Neural cell (in vitro differentiated cells): ENCODE data around the gene FUT8.

Source experiments
- CTCF ChIP-seq: fragments of 450-650 bp; IDR thresholded peaks from 2 replicates; pipeline ENCODE4 v1.5.1; 2014; ENCODE audit warnings: antibody characterized with exemption, mild to moderate bottlenecking, moderate library complexity; ENCODE audit not compliant: poor library complexity, severe bottlenecking
- EP300 ChIP-seq: fragments of 450-650 bp; conservative IDR thresholded peaks from 2 replicates; pipeline ENCODE4 v1.6.1; 2014; ENCODE audit warnings: antibody characterized with exemption, mild to moderate bottlenecking, moderate library complexity; ENCODE audit not compliant: poor library complexity, severe bottlenecking
- EZH2 ChIP-seq: fragments of 200-600, 300-800 bp; shearing (Covaris generic), sonication (generic); IDR thresholded peaks from 2 replicates; pipeline ENCODE4 v1.6.1; 2014; ENCODE audit warnings: antibody characterized with exemption, low read length, borderline replicate concordance, mild to moderate bottlenecking; ENCODE audit not compliant: insufficient read depth, poor library complexity, severe bottlenecking
- POLR2AphosphoS5 ChIP-seq: IDR thresholded peaks from 2 replicates; pipeline ENCODE4 v1.6.1; 2012
- RAD21 ChIP-seq: fragments of 450-650 bp; conservative IDR thresholded peaks from 2 replicates; pipeline ENCODE4 v1.6.1; 2014; ENCODE audit warnings: antibody characterized with exemption, mild to moderate bottlenecking, moderate library complexity
- REST ChIP-seq: IDR thresholded peaks from 2 replicates; pipeline ENCODE4 v1.6.1; 2012; ENCODE audit warnings: borderline replicate concordance
- SMC3 ChIP-seq: fragments of 450-650 bp; conservative IDR thresholded peaks from 2 replicates; pipeline ENCODE4 v1.6.1; 2014; ENCODE audit warnings: antibody characterized with exemption, mild to moderate bottlenecking, moderate library complexity; ENCODE audit not compliant: poor library complexity
- TAF1 ChIP-seq: IDR thresholded peaks from 2 replicates; pipeline ENCODE4 v1.6.1; 2012; ENCODE audit warnings: low read depth

GRCh38 chr14:65564370-65564769, 151.8 kb downstream of the FUT8 start:
- no peak for TF ChIP-seq CTCF
- no peak for TF ChIP-seq RAD21
- TF ChIP-seq EZH2 = no peak
- TF ChIP-seq REST = no peak
- TF ChIP-seq TAF1 = no peak
- no peak for TF ChIP-seq POLR2AphosphoS5
- no peak for TF ChIP-seq SMC3
- no peak for TF ChIP-seq EP300
